SJSA1 (cell line): ENCODE data around the gene DNAJB4. TPM values are rescaled to one million over a fixed set of nuclear protein-coding genes. Genes with fewer than 3 reads are reported as not detected.
A peak's percentile ranks its signal among the peaks of the same experiment; 100 is the strongest.
"Not testable (repeated sequence)": the region's sequence is repeated elsewhere in the genome, so short reads cannot be mapped to it uniquely, and the experiment has no call there.

Source experiments
- DNase-seq, 2 experiments: peaks; one replicate each; pipeline ENCODE4 v3.0.0-alpha.2; 2015 to 2020; ENCODE audit warnings: low spot score in 2 of 2, low read depth in 1 of 2
- H3K27ac ChIP-seq: fragments of 250-450 bp; sonication (Bioruptor Pico); 2 replicates; pipeline ENCODE4 v1.5.1; 2020; ENCODE audit warnings: mild to moderate bottlenecking, moderate library complexity
- H3K27me3 ChIP-seq: fragments of 250-450 bp; sonication (Bioruptor Pico); replicated peaks from 2 replicates; pipeline ENCODE4 v1.5.1; 2020; ENCODE audit warnings: mild to moderate bottlenecking, moderate library complexity
- H3K36me3 ChIP-seq: fragments of 250-450 bp; sonication (Bioruptor Pico); 2 replicates; pipeline ENCODE4 v1.5.1; 2020; ENCODE audit warnings: mild to moderate bottlenecking
- H3K4me1 ChIP-seq: fragments of 250-450 bp; sonication (Bioruptor Pico); replicated peaks from 2 replicates; pipeline ENCODE4 v1.6.1; 2021; ENCODE audit warnings: mild to moderate bottlenecking
- H3K4me3 ChIP-seq: fragments of 250-450 bp; sonication (Bioruptor Pico); 2 replicates; pipeline ENCODE4 v1.5.1; 2020; ENCODE audit warnings: mild to moderate bottlenecking
- H3K9me3 ChIP-seq: fragments of 250-450 bp; sonication (Bioruptor Pico); replicated peaks from 2 replicates; pipeline ENCODE4 v1.5.1; 2020; ENCODE audit warnings: mild to moderate bottlenecking
- total RNA-seq: library from RNA; depleted of rRNA; stranded (reverse); fragments of >200 nt; shearing (Covaris generic); gene quantifications from 2 replicates; pipeline ENCODE4 v1.2.3, GENCODE V29; 2014

Gene DNAJB4
- total RNA-seq, 1 experiment from 2014 or later = 75.6 TPM

DNA sequence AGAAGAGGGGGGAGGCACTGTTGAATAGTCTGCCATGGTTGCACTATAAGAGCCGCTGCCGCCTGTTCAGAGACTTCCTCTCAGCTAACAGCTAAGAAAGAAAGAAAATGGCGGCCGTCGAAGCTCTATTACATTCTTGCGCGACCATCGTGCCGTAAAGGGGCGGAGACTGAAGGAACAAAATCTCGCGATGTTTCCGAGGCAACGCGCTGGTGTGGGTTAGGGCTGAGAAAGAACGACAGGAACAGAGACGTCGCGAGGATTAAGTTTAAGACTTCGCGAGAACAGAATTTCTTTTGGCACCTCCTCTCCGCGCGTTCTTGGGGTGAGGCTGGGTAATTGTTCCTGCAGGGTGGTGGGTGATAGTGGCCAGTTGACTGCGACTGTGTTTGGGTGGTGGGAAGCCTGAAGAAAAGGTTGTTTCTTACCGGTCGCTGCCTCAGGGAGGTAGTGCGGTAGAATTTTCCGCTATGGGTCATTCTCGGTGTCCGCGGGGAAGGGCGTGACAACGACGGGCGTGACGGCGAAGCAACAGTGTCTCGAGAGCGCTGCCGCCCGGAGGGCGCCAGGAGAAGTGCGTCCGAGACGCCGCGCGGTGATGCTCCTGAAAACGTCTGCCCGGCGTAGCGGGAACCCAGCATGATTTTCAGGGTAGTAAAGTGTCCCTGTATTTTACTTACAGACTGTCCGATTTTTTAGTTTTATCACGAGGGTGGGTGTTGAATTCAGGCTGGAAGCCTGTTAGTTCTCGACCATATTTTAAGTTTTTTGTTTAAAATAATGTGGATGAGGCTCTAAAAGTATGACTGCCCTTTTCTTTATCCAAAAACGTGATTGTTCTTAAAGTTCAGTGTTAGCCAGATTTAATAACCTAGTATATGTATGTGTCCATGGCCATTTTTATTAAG is 25.5 kb upstream of the DNAJB4 start, which contains the start of gene FUBP1:
Gene FUBP1 (minus strand): TSS at position 104 of the 908 bp plus-strand sequence. CDS start 68 bp downstream, at position 36.
- Histone ChIP-seq H3K9me3 (no peaks in the 10 kb centered on the region), H3K36me3 (peaks cover 56% of the 10 kb centered on the region), H3K27ac (peak within 1 kb of the TSS; percentile 93), H3K4me3 (peak within 1 kb of the TSS; percentile 60), H3K27me3 (no peaks in the 10 kb centered on the region), H3K4me1 (peaks cover 21% of the 10 kb centered on the region)
- peak; percentile 97 to 100 for DNase-seq

DNA sequence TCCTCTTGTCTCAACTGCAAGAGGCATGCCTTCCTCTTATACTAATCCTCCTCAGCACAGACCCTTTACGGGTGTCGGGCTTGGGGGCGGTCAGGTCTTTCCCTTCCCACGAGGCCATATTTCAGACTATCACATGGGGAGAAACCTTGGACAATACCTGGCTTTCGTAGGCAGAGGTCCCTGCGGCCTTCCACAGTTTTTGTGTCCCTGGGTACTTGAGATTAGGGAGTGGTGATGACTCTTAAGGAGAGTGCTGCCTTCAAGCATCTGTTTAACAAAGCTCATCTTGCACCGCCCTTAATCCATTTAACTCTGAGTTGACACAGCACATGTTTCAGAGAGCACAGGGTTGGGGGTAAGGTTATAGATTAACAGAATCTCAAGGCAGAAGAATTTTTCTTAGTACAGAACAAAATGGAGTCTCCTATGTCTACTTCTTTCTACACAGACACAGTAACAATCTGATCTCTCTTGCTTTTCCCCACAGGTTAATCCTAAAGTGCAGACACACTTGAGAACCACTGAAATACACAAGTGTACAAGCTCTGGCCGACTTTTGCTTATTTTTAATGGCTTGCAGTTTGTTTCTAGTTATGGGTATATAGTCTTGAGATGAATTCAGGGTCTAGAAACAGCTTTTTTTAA is 21.3 kb upstream of the DNAJB4 start:
- H3K4me1 ChIP-seq, H3K27me3 ChIP-seq, H3K27ac ChIP-seq, H3K9me3 ChIP-seq, DNase-seq, H3K4me3 ChIP-seq: not testable (repeated sequence)
- peaks cover 34% of the 10 kb centered on the region for H3K36me3 ChIP-seq

DNA sequence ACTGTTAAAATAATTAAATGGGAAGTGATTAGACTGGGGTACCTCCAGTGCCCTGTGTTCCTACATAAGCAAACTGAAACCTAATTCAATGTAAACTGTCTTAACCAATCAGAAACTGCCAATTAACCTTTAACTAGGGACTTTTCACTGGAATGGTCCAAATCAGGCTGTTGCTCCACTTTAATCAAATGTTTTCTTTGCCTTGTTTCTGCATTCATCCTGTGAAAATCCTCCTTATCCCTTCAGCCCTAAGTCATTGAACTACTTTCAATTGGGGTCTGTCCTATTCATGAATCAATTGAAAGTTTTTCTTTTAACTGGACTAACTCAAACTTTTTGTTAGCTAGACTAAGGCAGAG is 20.8 kb upstream of the DNAJB4 start:
- Histone ChIP-seq H3K9me3 (no peaks in the 10 kb centered on the region), H3K4me1 (no peaks in the 10 kb centered on the region), H3K27me3 (no peaks in the 10 kb centered on the region), H3K4me3 (no peak overlapping the region), H3K36me3 (peaks cover 31% of the 10 kb centered on the region; the same call in 1 of the 2 replicates), H3K27ac (no peak overlapping the region)
- no peak for DNase-seq

DNA sequence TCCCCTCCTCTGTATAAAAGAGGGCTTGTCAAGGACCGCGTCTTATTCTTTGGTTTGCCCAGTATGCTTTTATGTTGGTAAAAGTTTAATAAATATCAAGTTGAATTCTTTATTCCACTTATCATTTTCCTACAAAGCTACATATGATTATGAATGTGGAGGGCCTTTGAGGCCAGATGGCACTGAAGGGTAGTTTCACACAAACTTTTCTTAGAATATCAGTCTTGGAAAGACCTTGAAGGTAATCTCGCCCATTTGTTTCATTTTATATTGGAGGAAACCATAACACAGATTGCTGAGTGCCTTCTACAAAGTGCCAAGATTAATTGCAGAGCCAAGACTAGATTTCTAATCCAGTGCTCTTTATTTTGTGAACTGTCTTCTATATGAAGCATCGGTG is 20.1 kb upstream of the DNAJB4 start:
- no peaks in the 10 kb centered on the region for H3K4me1 ChIP-seq
- H3K9me3 ChIP-seq = no peaks in the 10 kb centered on the region
- H3K27me3 ChIP-seq = no peaks in the 10 kb centered on the region
- DNase-seq = no peak
- H3K4me3 ChIP-seq = no peak overlapping the region
- no peak overlapping the region for H3K27ac ChIP-seq
- H3K36me3 ChIP-seq = peaks cover 26% of the 10 kb centered on the region; the same call in 1 of the 2 replicates

DNA sequence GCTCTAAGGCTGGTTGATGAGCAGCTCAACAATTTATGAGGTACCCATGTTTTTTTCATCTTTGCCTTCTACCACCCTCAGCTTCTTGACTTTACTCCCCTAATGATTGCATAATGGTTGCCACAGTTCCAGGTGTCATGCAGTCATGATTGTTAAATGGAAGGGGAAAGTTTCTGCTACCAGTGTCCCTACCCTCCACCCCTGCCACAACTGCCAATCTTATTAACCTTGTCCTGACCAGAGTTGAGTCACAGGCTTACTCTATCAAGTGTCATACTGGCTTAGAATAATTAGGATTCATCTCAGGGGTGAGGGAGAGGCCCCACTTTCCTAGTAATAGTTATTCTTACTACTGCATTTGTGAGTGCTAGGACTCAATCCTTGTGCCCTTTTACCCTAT is 17.9 kb upstream of the DNAJB4 start:
- DNase-seq = no peak
- Histone ChIP-seq H3K4me1 (no peaks in the 10 kb centered on the region), H3K9me3 (no peaks in the 10 kb centered on the region), H3K27ac (no peak overlapping the region), H3K36me3 (peaks cover 30% of the 10 kb centered on the region; the same call in 1 of the 2 replicates), H3K27me3 (no peaks in the 10 kb centered on the region), H3K4me3 (no peak overlapping the region)

DNA sequence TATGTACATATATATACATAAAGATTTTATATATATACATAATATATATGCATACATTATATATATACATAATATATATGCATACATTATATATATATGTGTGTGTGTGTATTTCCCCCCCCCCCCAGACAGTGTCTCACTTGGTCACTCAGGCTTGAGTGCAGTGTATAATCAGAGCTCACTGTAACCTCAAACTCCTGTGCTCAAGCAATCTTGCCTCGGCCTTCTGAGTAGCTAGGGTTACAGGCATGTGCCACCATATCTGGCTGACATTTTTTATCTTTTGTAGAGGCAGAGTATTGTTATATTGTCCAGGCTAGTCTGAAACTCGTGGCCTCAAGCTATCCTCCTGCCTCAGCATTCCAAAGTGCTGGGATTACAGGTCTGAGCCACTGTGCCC is 16.8 kb upstream of the DNAJB4 start:
- Histone ChIP-seq H3K9me3 (no peaks in the 10 kb centered on the region), H3K4me3 (no peak overlapping the region), H3K27ac (no peak overlapping the region), H3K4me1 (no peaks in the 10 kb centered on the region), H3K27me3 (no peaks in the 10 kb centered on the region), H3K36me3 (peaks cover 34% of the 10 kb centered on the region; the same call in 1 of the 2 replicates)
- DNase-seq = no peak

DNA sequence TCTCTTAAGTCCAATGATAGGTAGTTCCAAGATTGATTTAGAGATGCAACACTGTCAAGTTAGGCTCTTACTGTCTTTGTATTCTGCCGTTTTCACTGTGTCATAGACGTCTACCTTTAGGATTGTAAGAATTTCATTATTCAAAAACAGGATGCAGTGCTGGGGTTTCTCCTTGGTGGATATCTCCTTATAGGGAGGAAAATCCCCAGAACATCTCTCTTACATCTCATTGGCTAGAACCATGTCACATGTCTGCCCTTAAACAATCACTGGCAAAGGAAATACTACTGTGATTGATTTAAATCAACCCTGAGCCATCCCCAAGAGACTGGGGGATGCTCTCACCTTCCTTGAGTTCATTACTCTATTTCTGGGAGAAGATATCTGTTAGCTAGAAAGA is 15.0 kb upstream of the DNAJB4 start:
- H3K9me3 ChIP-seq = no peaks in the 10 kb centered on the region
- no peak overlapping the region for H3K4me3 ChIP-seq

DNA sequence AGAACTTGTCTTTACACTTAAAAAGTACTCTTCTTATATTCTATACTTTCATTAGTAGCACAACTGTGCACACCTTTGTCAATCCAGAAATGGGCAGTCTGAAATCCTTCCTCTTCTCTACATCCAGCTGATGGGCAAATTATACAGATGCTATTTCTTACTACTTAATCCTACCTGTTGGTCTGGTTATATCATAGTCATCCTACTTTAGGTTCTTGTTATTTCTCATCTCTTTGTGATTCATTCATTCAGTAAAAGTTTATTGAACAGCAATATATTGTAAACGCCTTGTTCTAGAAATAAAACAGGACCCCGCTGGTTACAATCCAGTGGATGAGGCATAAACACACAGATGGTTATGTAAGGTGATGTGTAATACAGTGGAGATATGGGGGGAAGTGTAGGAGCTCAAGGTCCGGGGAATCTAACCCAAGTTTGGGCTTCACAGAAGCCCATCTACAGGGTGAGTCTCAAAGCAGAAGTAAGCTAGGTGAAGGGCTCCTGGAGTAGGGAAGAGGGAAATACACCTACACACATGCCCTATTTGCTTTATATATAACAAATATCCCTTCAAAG is 14.0 kb upstream of the DNAJB4 start:
- H3K9me3 ChIP-seq = no peaks in the 10 kb centered on the region
- no peak for DNase-seq
- H3K4me3 ChIP-seq = no peak overlapping the region

More for the DNA sequence above, 15.0 kb upstream of the DNAJB4 start:
- DNase-seq = no peak
- H3K27ac ChIP-seq = no peak overlapping the region
- no peaks in the 10 kb centered on the region for H3K4me1 ChIP-seq
- H3K27me3 ChIP-seq = no peaks in the 10 kb centered on the region
- H3K36me3 ChIP-seq = peaks cover 34% of the 10 kb centered on the region

DNA sequence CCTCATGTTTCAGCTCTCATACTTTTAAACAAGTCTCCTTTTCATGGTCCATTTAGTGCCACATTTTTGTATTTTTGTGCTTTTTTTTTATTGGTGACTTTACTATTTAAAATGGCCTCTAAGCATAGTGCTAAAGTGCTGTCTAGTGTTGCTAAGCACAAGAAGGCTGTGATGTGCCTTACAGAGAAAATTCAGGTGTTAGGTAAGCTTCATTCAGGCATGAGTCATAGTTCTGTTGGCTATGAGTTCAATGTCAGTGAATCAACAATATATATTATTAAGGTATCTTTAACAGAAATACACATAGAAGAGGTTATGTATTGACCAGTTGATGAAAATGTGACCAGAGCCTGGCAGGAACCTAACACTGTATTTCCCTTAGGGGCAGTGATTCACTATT is 13.1 kb upstream of the DNAJB4 start:
- H3K4me1 ChIP-seq = no peaks in the 10 kb centered on the region
- H3K36me3 ChIP-seq = peaks cover 32% of the 10 kb centered on the region
- no peak for DNase-seq

More for the DNA sequence above, 14.0 kb upstream of the DNAJB4 start:
- Histone ChIP-seq H3K4me1 (no peaks in the 10 kb centered on the region), H3K27ac (no peak overlapping the region), H3K36me3 (peaks cover 36% of the 10 kb centered on the region), H3K27me3 (no peaks in the 10 kb centered on the region)

DNA sequence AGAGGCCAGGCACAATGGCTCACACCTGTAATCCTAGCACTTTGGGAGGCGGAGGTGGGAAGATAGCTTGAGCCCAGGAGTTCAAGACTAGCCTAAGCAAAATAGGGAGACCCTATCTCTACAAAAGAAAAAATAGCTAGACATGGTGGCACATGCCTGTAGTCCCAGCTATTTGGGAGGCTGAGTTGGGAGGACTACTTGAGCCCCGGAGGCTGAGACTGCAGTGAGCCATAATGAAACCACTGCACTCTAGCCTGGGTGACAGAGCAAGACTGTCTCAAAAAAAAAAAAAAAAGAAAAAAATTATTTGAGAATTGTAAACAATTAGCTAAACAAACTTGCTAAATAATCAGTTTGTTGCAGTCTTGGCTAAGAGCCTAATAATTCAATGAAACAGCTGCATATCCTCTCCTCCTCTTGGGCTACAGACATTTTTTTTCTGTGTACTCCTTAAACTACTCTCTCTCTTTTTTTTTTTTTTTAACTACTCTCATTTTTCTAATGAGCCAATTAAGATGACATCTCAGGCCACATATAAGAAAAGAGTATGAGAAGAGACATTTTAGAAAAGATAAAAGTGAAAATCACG is 10.5 kb upstream of the DNAJB4 start:
- Histone ChIP-seq H3K27me3 (no peaks in the 10 kb centered on the region), H3K9me3 (no peaks in the 10 kb centered on the region), H3K4me1 (no peaks in the 10 kb centered on the region), H3K36me3 (peaks cover 30% of the 10 kb centered on the region), H3K27ac (no peak overlapping the region), H3K4me3 (no peak overlapping the region)
- DNase-seq = no peak

More for the DNA sequence above, 13.1 kb upstream of the DNAJB4 start:
- H3K27me3 ChIP-seq = no peaks in the 10 kb centered on the region
- no peaks in the 10 kb centered on the region for H3K9me3 ChIP-seq
- no peak overlapping the region for H3K4me3 ChIP-seq
- no peak overlapping the region for H3K27ac ChIP-seq

DNA sequence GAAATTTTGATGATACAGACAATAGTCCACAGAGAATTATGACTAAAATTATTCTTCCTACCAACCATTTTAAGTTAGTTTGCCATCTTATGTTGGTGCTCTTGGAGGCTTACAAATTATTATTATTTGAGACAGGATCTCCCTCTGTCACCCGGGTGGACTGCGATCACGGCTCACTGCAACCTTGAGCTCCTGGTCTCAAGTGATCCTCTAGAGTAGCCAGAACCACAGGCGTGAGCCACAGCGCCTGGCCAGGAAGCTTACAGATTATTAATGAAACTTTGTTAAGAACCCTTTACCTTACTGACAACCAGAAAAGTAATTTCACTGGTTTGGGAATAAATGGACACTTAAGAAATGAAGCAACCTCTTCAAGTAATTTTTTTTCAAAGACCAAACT is 8.0 kb upstream of the DNAJB4 start:
- Histone ChIP-seq H3K27ac (no peak overlapping the region), H3K36me3 (peaks cover 22% of the 10 kb centered on the region), H3K9me3 (no peaks in the 10 kb centered on the region), H3K4me1 (no peaks in the 10 kb centered on the region), H3K27me3 (no peaks in the 10 kb centered on the region), H3K4me3 (no peak overlapping the region)
- DNase-seq = no peak

DNA sequence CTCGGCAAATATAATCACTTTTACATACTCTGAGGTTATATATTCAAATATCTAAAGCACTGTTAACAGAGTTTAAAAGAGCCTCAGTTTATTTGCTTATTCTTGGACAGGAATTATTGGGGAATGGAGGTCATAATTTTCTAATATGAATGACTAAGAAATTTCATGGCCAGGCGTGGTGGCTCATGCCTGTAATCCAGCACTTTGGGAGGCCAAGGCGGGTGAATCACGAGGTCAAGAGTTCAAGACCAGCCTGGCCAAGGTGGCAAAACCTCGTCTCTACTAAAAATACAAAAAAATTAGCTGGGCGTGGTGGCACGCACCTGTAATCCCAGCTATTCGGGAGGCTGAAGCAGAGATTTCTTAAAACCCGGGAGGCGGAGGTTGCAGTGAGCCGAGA is 4.2 kb upstream of the DNAJB4 start:
- H3K4me3 ChIP-seq, H3K27ac ChIP-seq, DNase-seq, H3K4me1 ChIP-seq, H3K9me3 ChIP-seq, H3K36me3 ChIP-seq, H3K27me3 ChIP-seq: not testable (repeated sequence)

DNA sequence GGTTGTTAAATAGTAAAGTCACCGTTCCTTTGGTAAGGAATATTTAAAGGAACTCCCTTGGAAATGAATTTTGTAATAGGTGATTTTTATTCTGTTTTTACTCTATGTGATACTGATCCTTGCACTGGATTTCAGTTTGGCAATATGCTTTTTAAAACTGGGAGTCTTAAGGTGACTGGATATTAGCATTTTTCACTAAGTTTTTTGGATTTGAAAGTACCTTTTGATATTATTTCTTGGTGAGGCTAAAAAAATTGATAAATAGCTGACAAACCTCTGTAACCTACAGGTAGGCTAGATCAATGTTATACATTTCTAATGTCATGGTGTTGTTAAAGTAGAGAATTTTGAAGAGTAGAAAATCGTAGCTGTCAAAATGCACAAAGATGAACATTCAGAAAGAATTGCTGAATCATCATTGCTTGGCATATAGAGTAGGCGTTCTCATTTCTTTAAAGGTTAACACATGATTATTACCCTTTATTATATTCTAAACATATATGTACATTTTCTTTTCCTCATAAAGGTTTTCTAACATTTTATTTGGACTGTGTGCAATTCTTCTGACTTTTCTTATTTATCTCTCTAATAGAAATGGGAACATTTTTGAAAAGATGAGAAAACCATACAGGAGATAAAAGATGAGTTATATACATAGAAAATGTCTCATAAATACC is 1.5 kb upstream of the DNAJB4 start:
- DNase-seq = peak in 1 of 2 experiments; percentile 16
- peaks cover 3% of the 10 kb centered on the region for H3K36me3 ChIP-seq
- peaks cover 12% of the 10 kb centered on the region; the same call in 1 of the 2 replicates for H3K4me1 ChIP-seq
- H3K9me3 ChIP-seq = no peaks in the 10 kb centered on the region
- peak overlapping the region; percentile 96 for H3K27ac ChIP-seq
- no peaks in the 10 kb centered on the region; the same call in 1 of the 2 replicates for H3K27me3 ChIP-seq
- H3K4me3 ChIP-seq = no peak overlapping the region
